SIG-M5 (cell line): ENCODE data around the gene ERC1.

Source experiments
- DNase-seq: peaks from one replicate; lab custom pipeline; 2025; lab: John Stamatoyannopoulos, UW

ERC1 gene

GRCh38 chr12:1533602-1534304, 542.7 kb downstream of the ERC1 start:
- DNase-seq: no peak

DNA sequence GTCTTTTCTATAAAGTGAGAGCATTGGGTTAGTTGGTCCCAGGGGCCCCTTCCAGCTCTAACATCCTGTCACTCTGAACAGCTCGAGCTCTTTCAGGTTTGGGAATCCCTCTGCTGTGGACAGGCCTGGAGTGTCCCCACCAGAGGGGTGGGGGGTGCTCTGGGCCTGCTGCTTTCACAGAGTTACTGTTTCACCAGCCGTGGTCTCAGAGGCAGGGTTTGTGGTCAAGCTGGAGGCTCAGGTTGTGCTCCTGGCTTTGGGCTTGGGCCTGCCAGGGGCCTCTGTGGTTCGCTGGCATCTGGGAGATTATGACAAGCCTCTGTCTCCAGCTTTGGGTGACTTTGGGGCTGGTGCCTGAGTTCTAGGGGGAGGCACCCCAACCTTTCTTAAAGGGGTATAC, 543.7 kb downstream of the ERC1 start:
- DNase-seq: no peak

DNA sequence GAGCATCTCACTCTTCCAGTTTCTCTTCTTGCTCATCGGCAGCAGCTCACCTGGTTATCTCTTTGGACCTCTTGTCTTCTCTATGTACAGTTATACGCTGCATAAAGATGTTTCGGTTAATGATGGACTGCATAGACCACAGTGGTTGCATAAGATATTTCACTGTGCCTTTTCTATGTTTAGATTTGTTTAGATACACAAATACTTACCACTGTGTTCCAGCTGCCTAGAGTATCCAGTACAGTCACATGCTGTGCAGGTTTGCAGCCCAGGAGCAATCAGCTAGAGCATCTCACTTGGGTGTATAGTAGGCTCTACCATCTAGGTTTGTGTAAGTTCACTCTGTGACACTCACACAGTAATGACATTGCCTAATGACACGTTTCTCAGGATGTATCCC, 545.8 kb downstream of the ERC1 start:
- DNase-seq: no peak

GRCh38 chr12:1539135-1539534, 548.1 kb downstream of the ERC1 start:
- DNase-seq: no peak

GRCh38 chr12:1540690-1541089, 549.7 kb downstream of the ERC1 start:
- no peak for DNase-seq

DNA sequence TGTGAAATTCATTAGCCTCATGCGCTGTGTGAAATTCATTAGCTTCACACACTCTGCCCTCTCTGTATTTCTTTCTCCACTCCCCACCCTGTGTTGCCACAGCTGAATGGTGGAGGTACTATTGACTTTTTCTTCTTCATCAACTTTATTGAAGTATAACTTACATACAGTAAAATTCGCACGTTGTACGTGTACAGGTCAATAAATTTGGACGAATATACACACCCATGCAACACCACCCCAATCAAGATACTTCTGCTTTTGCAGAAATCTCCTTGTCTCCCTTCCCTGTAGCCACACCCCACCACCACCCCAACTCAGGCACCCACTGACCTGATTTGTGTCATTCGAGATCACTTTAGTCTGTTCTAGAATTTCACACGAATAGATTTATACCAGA, 551.6 kb downstream of the ERC1 start:
- no peak for DNase-seq

DNA sequence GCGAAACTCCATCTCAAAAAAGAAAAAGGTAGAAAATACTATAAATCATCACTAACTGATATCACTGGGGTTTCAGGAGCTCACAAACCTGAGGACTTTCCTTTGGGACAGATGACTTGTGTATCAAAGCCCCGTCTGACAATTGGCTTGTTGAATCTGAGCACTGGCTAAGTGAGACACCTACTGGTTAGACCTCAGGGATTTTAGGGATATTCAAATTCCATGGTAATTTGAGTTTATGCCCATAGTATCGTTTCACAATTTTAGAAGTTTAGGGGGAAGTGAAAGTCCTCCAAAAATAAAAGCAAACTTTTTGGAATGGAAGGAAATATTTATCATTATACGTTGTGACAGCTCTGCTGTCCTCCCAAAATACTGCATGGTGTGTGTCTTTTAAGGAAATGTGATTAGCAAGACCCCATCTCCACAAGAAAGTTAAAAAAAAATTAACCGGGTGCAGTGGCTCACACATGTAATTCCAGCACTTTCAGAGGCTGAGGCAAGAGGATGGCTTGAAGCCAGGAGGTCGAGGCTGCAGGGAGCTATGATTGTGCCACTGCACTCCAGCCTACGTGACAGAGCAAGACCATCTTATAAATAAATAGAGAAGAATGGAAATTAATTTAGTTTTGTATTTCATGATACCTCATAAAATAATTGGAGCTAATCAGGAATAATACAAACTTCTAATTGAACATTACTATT, 554.1 kb downstream of the ERC1 start:
- no peak for DNase-seq
